HEK293T (cell line): Measurements from ENCODE around the gene PRICKLE1.

ENCODE experiments used
- CTCF ChIA-PET: fragments of 350-600 bp; formaldehyde crosslinking; extraction: SDS; loops from one replicate; lab custom pipeline; 2021; ENCODE audit warnings: antibody characterized with exemption, inconsistent platforms; lab: Yijun Ruan, JAX
- POLR2A ChIA-PET: fragments of 350-600 bp; formaldehyde crosslinking; extraction: SDS; loops from one replicate; lab custom pipeline; 2020; ENCODE audit warnings: antibody characterized with exemption, inconsistent platforms; lab: Yijun Ruan, JAX
- DNase-seq: peaks from one replicate; pipeline ENCODE4 v3.0.0; 2012; ENCODE audit warnings: mixed read lengths; ENCODE audit errors: extremely low spot score
- ARNT ChIP-seq: fragments of 450-650 bp; IDR thresholded peaks from 2 replicates; pipeline ENCODE4 v1.6.1; 2017; ENCODE audit warnings: mild to moderate bottlenecking
- BHLHE40 ChIP-seq: fragments of 450-650 bp; IDR thresholded peaks from 2 replicates; pipeline ENCODE4 v1.6.1; 2016; ENCODE audit warnings: mild to moderate bottlenecking, moderate library complexity, borderline replicate concordance
- CTBP1 ChIP-seq: fragments of 450-650 bp; IDR thresholded peaks from 2 replicates; pipeline ENCODE4 v1.6.1; 2016; ENCODE audit warnings: borderline replicate concordance
- ELF4 ChIP-seq: fragments of 450-650 bp; IDR thresholded peaks from 2 replicates; pipeline ENCODE4 v1.6.1; 2017; ENCODE audit warnings: antibody characterized with exemption
- FOXA1 ChIP-seq: fragments of 450-650 bp; IDR thresholded peaks from 2 replicates; pipeline ENCODE4 v1.6.1; 2016; ENCODE audit warnings: mild to moderate bottlenecking
- FOXK2 ChIP-seq: fragments of 450-650 bp; IDR thresholded peaks from 2 replicates; pipeline ENCODE4 v1.6.1; 2016; ENCODE audit warnings: mild to moderate bottlenecking
- FOXM1 ChIP-seq: fragments of 450-650 bp; IDR thresholded peaks from 2 replicates; pipeline ENCODE4 v1.6.1; 2017; ENCODE audit warnings: mild to moderate bottlenecking, borderline replicate concordance
- HDGF ChIP-seq: fragments of 450-650 bp; IDR thresholded peaks from 2 replicates; pipeline ENCODE4 v1.6.1; 2017; ENCODE audit warnings: antibody characterized with exemption, borderline replicate concordance
- L3MBTL2 ChIP-seq: fragments of 450-650 bp; conservative IDR thresholded peaks from 2 replicates; pipeline ENCODE4 v1.6.1; 2016; ENCODE audit warnings: mild to moderate bottlenecking
- LEF1 ChIP-seq: fragments of 450-650 bp; IDR thresholded peaks from 2 replicates; pipeline ENCODE4 v1.6.1; 2017; ENCODE audit warnings: mild to moderate bottlenecking, borderline replicate concordance
- NFRKB ChIP-seq: fragments of 450-650 bp; IDR thresholded peaks from 2 replicates; pipeline ENCODE4 v1.6.1; 2016; ENCODE audit warnings: mild to moderate bottlenecking, moderate library complexity
- PKNOX1 ChIP-seq: fragments of 450-650 bp; IDR thresholded peaks from 2 replicates; pipeline ENCODE4 v1.6.1; 2016
- SP1 ChIP-seq: fragments of 450-650 bp; IDR thresholded peaks from 2 replicates; pipeline ENCODE4 v1.6.1; 2017
- SUZ12 ChIP-seq: fragments of 450-650 bp; IDR thresholded peaks from 2 replicates; pipeline ENCODE4 v1.6.1; 2016; ENCODE audit warnings: mild to moderate bottlenecking
- TARDBP ChIP-seq: fragments of 450-650 bp; IDR thresholded peaks from 2 replicates; pipeline ENCODE4 v1.6.1; 2016
- ZNF384 ChIP-seq: fragments of 450-650 bp; IDR thresholded peaks from 2 replicates; pipeline ENCODE4 v1.6.1; 2016

PRICKLE1 gene

GRCh38 chr12:42612231-42612613 lies 22.7 kb upstream of the PRICKLE1 start:
- CTCF ChIA-PET: no interaction called here
- TF ChIP-seq FOXK2: no peak
- POLR2A ChIA-PET: no interaction called here
- DNase-seq: no peak

- DNase-seq: no peak
- CTCF ChIA-PET: no interaction called here
- POLR2A ChIA-PET: no interaction called here
- TF ChIP-seq LEF1 (no peak), ZNF384 (no peak), FOXM1 (no peak)
Measured at GRCh38 chr12:42611571-42612230, 22.2 kb upstream of the PRICKLE1 start.

GRCh38 chr12:42609605-42610004 lies 20.1 kb upstream of the PRICKLE1 start:
- TF ChIP-seq ZNF384 (no peak), NFRKB (no peak), BHLHE40 (no peak), CTBP1 (no peak), TARDBP (no peak), FOXM1 (no peak), SP1 (no peak), L3MBTL2 (no peak), ARNT (no peak), LEF1 (no peak), FOXK2 (no peak)
- CTCF ChIA-PET: interaction anchor here (0.5 to 0.7 kb wide), 2 partner anchors 10 to 16 kb away, joined by 4 read pairs; no protein-coding TSS in a partner anchor
- no peak for DNase-seq
- POLR2A ChIA-PET: no interaction called here

- no peak for TF ChIP-seq LEF1
- TF ChIP-seq FOXM1: no peak
- TF ChIP-seq L3MBTL2: no peak
- no peak for TF ChIP-seq SUZ12
- no peak for TF ChIP-seq FOXA1
- no peak for TF ChIP-seq PKNOX1
- TF ChIP-seq NFRKB: no peak
- TF ChIP-seq FOXK2: no peak
- TF ChIP-seq ARNT: no peak
- TF ChIP-seq TARDBP: no peak
- TF ChIP-seq HDGF: no peak
- no peak for TF ChIP-seq BHLHE40
- no peak for TF ChIP-seq ZNF384
- no peak for TF ChIP-seq ELF4
- DNase-seq: no peak
- ChIA-PET POLR2A (no interaction called here), CTCF (no interaction called here)
Measured at GRCh38 chr12:42608196-42608825, 18.8 kb upstream of the PRICKLE1 start.

GRCh38 chr12:42607584-42608058 lies 18.1 kb upstream of the PRICKLE1 start:
- no peak for DNase-seq
- POLR2A ChIA-PET: no interaction called here
- no peak for TF ChIP-seq FOXK2
- TF ChIP-seq ARNT: no peak
- TF ChIP-seq FOXA1: no peak
- no peak for TF ChIP-seq ELF4
- TF ChIP-seq BHLHE40: no peak
- CTCF ChIA-PET: no interaction called here

- POLR2A ChIA-PET: no interaction called here
- CTCF ChIA-PET: no interaction called here
- TF ChIP-seq FOXM1: no peak
- no peak for TF ChIP-seq ZNF384
- TF ChIP-seq L3MBTL2: no peak
- no peak for TF ChIP-seq FOXK2
- no peak for TF ChIP-seq ELF4
- TF ChIP-seq NFRKB: no peak
- no peak for TF ChIP-seq SP1
- no peak for TF ChIP-seq PKNOX1
- no peak for TF ChIP-seq TARDBP
- TF ChIP-seq ARNT: no peak
- TF ChIP-seq LEF1: no peak
- TF ChIP-seq CTBP1: no peak
- TF ChIP-seq SUZ12: no peak
- TF ChIP-seq FOXA1: no peak
- TF ChIP-seq BHLHE40: no peak
- TF ChIP-seq HDGF: no peak
- no peak for DNase-seq
Measured at GRCh38 chr12:42606471-42606870, 16.9 kb upstream of the PRICKLE1 start.

GRCh38 chr12:42605685-42606084 lies 16.1 kb upstream of the PRICKLE1 start:
- POLR2A ChIA-PET: interaction anchor here (0.6 kb wide), 1 partner anchor 11 kb away, joined by 3 read pairs; no protein-coding TSS in a partner anchor
- TF ChIP-seq SP1: no peak
- no peak for TF ChIP-seq SUZ12
- no peak for TF ChIP-seq CTBP1
- no peak for TF ChIP-seq LEF1
- no peak for TF ChIP-seq ARNT
- TF ChIP-seq HDGF: no peak
- TF ChIP-seq L3MBTL2: no peak
- no peak for TF ChIP-seq ELF4
- TF ChIP-seq ZNF384: no peak
- no peak for TF ChIP-seq NFRKB
- no peak for TF ChIP-seq FOXM1
- no peak for TF ChIP-seq TARDBP
- TF ChIP-seq FOXA1: no peak
- TF ChIP-seq FOXK2: no peak
- no peak for TF ChIP-seq PKNOX1
- no peak for DNase-seq
- CTCF ChIA-PET: no interaction called here
